GM21390 (cell line): ENCODE measurements around the gene LCLAT1.
"Not testable (repeated sequence)": the region's sequence is repeated elsewhere in the genome, so short reads cannot be mapped to it uniquely, and the experiment has no call there.

Experiments
- ATAC-seq: cut with Tn5 transposase; IDR thresholded peaks from one replicate; pipeline ENCODE4 v1.9.1; 2021; ENCODE audit not compliant: unreplicated experiment

Gene LCLAT1

DNA sequence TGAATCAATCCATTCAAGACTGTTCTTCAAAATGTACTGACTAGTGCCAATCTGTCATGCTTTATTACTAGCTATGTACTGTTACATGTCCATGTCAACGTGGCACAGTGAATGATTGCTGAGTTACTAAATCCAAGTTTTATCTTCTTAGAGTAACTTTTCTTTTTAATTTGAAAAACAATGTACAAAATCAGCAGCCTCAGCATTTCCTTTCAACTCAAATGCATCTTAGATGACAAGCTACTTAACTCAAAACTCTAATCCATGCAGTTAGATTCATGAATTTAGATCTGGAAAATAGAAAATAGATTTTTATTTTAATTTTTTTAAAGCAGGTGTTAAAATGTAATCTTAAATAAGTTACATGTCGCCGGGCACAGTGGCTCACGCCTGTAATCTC, 186.0 kb downstream of the LCLAT1 start:
- no peak for ATAC-seq

DNA sequence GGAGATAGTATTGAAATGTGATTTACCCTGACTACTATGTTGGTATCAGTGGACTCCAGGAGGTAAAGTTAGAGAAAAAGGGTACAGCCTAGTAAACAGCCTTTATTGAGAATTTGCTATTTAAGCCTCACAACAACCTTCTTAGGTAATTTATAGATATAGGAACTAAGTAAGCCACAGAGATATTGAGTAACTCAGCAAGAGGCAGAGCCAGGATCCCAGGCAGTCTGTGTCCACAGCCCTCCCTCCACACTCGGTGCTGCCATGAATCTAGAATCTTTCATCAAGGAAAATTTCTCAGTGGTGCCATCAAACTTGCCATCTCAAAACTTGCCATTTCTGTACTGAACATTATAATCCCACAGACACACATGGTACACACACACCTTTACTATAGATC, 189.3 kb downstream of the LCLAT1 start:
- no peak for ATAC-seq

DNA sequence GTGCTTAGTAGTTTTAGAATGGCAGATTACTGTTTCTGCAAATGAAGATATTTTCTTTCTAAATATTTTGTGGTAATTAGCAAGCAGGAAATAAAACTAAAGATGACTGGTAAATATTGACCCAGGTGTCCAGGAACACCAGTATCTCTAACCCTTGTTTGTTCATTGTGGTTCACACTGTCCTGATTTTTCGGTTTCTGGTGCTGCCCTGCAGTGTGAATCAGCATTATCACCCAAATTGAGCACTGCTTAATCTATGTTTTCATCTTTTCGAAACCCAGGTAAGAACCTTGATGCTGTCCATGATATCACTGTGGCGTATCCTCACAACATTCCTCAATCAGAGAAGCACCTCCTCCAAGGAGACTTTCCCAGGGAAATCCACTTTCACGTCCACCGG, 192.8 kb downstream of the LCLAT1 start:
- no peak for ATAC-seq

DNA sequence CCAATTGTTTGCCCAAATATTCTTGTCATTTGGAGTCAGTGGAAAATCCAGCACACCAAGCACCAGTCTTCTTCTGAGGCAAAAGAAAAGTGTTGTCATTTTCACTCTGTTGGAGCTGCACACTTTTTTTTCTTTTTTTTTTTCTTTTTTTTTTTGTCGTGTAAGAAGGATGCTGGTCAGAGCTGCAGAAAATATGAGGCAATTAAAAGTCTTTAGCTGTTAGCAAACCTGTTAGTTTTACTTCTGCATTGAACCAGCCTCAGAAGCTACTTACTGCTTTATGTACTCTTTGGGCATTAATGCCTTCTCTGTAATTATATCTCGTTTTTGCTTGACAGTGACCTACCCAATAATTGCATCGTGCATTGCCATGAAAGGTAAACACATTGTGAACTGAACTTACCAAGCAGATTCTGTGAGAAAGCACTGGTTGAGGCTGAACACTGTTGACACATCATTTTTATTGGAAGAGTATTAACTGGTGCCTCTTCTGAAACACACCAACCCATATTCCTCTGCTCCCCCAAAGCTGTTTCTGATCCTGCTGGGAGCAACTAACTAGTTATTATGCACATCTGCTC, 194.8 kb downstream of the LCLAT1 start:
- ATAC-seq = no peak

DNA sequence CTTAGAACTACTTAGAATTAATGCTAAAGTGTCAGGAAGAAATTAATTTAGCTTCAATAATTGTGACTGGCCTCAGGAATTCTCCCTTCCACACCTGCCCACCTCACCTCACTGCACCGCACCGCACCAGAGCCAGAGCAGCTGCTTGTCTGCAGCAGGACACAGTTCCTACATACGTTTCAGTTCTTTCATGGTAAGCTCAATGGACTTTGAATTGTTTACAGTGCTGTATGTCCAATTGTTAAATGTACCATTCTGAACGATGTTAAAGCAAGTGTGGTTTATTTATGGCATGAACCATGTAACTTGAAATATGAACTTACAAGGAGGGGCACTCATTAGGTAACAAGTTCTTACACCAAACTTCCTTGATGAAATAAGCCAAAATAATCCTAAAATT, 196.0 kb downstream of the LCLAT1 start:
- ATAC-seq = not testable (repeated sequence)

DNA sequence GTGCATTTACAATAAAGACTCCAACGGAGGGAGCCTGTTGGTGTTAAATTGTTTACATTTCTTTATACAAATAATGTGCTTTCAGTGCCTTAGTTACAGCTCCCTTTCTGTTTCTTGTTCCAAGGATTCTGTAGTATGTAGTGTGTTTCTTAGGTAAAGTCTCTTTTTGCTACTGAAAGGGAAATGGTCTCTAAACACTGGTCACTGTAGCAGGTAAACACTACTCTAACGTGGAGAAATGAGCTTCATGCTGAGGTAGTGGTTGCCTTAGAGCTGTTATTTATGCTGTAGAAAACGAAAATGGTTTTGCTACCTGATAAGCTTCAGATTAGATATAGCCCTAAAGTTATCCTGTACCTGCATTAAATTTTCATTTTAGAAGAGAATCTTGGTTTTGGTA, 196.6 kb downstream of the LCLAT1 start:
- ATAC-seq = no peak

DNA sequence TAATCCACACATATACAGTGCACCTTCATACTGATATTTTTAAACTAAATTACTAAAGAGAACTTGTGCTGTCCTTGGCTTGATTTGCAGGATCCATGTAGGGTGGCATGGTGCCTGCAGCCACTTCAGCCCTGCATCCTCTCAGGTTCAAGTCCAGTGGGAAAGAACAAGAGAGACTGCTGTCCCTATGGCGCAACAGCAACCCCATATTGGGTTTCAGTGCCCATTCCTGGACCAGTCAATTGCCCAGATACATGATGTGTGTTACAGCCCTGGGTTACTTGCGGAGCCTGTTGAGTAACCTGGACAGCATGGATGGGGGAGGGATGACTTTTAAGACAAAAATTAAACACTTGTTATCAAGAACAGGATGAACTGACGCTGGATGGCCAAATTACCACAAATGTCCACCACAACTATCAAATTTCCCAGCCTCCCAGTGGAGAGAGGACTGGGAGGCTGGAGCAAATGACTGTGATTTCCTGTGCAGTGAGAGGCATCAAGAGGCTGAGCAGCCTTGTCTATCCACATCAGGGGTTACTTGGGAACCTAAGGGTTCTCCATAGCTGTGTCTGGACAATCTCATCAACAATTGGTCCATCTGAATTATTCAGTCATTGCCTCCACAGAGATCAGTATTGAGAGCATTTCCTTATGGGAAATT, 198.2 kb downstream of the LCLAT1 start:
- ATAC-seq = no peak

DNA sequence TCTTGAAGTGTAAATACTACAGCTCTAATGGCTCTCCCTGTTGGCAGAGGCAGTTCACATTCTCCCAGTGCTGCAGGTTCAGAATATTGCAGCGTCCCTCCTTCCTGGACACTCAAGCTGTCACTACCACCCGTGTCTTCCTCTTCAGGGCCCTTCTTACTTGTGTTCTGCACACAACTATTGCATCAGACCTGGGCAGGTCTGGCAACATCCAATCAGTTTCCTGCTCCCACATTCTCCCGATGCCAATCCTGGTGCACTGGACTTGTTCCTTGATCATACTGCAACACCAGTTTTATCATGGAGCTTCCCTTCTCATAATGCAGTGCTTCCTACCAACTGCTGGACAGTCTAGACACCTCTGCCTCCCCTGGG, 198.7 kb downstream of the LCLAT1 start:
- ATAC-seq = no peak

DNA sequence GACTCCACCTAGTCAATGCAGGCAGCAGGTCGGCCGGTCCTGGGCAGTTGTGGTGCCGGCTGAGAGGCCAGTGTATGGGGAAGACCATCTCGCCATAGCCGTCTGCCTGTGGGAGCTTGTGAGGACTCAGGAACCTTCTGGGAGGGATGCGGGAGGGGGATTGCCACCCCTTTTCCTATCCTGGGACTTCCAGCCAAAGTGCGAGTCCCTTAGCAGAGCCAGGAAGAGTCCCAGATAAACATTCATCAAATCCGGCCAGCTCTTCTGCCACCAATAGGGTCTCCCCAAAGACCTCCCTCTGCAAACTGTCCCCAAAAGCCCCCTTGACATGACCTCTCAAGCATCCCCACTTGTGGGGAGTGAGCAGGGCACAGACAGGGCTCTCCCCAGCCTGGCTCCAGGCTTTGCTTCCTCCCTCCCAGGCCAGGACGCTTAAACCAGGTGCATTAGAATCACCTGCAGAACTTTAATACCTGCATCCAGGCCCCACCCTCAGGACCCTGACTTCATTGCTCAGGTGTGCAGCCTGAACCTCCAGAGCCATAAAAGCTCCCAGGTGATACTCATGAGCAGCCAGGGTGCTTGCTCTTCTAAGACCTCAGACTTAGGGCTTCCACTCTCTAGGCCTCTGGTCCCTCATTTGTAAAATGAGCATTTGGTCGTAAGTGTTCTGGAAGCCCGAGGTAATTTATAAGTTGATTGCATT, 200.9 kb downstream of the LCLAT1 start:
- ATAC-seq = no peak

DNA sequence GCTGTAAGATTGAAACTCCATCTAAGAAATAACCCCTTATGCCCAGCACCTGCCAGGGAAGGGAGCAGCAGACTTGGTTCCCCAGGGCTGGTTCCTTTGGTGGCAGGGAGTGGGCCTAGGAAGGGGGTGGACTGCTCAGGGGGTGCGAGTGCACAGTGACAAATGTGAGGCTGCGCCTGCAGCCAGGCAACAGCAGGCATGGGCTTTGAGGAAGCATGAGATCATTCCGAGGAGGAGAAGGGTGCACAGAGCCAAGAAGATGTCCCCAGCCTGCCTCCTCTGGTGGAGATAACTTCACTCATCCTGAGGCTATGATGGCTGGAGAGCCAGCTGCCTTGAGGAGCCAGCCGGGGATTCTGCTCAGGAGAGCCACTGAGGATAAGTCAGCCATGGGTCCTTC, 202.2 kb downstream of the LCLAT1 start:
- ATAC-seq = no peak

DNA sequence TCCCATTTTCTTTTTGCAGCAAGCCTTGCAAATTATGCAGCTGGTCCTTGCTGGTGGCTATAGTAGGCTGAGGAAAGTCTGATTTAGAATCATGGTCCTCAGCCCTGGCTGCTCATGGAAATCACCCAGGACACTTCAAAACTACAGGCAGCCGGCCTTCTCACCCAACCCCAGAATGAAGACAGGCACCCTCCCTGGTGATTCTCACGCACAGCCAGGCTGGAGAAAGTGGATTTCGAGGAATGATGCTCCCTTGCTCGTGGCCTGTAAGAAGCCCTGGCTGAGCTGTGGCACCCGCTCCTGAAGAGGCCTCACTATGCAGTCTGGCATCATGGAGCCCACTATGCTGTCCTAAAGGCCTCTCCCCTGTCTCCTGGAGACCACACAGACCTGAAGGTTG, 202.8 kb downstream of the LCLAT1 start:
- no peak for ATAC-seq

DNA sequence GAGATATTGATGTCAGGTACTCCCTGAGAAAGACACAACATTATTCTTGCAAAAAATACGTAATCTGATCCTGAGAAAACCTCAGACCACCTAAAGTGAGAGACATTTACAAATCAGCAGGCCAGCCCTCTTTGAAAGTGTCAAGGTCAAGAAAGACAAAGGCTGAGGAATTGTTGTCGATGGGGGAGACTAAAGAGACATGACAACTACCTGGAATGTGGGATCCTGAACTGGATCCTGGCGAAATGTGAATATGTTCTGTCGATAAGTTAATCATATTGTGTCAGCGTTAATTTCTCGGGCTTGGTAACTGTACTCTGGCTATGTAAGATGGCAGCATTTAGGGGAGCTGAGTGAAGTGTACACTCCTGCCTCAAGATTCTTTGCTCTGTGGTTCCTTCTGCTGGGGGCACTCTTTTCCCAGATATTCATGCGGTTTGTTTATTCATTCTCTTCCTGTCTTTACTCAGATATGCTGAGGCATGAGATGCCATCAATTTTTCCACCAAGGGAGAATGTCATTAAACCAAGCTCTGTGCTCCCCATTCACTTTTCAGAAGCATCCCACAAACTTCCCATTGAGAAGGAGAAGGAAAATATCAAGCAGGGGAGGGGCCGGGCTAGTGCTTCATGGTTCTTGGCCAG, 205.3 kb downstream of the LCLAT1 start:
- ATAC-seq = no peak

DNA sequence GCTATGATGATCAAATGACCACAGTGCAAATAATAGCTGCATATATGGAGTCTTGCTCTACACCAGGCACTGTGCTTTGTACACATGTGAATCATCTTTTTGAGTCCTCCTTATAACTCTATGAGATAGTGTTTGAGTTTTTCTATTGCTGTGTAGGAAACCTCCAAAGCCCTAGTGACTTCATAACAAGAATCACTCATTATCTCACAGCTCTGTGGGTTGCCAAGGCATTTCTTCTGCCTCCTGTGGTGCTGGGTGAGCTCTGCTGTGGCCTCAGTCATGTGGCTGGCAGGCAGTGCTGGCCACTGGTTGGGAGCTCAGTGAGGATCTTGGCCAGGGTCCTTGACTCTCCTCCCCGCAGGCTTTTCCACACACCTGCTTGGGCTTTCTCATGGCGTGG, 206.8 kb downstream of the LCLAT1 start:
- no peak for ATAC-seq

DNA sequence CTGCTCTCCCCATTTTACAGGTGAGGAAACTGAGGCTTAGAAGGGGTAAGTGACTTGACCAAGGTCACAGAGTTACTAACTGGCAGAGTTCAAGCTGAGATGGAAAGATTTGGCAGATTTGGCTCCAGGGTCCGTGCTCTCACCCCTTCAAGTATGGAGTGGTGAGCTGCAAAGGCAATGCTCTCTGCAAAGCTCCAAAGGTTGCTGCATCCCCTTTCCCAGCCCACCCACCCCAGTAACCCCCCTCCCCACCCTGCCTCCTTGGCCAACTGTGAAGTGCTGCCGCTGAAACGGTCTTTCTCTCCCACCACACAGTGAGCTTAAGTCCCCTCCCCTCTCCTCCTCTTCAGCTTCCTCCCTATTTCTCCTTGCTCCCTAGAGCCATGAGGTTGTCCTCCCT, 207.4 kb downstream of the LCLAT1 start:
- no peak for ATAC-seq

DNA sequence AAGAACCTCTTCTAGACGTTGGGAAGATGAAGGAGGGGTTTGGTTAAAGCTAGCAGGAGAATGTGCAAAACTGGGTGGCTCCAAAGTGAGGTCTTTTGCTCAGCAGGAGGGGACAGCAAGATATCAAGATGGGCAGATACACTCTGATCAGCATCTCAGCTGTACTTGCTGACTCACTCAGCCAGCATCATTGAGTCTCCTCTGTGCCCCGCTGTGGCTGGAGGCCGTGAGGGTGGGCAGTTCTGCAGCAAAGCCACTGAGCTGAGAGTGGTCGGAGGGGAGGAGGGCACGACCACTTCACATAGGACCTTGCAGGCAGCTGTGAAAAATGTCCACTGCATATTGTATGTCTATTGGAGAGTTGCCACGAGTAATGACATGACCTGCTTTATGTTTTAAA, 208.2 kb downstream of the LCLAT1 start:
- ATAC-seq = no peak

DNA sequence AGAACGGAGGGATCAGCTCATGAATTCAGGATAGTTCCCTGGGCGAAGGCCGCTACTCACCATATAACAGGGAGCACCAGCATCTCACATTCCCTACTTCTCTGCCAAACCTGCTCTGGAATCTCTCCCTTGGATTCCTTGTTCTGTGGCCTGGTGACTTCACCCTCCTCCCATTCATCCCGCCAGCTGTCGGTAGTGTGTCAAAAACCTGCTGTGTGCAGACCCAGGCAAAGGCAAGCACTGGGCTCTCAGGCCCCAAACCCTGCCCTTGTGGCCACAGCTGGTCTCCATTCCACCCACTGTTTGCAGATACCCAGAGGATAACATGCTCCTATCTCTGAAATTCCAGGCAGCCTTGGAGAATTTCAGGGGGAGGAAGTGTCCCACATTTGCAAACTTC, 208.6 kb downstream of the LCLAT1 start:
- no peak for ATAC-seq

DNA sequence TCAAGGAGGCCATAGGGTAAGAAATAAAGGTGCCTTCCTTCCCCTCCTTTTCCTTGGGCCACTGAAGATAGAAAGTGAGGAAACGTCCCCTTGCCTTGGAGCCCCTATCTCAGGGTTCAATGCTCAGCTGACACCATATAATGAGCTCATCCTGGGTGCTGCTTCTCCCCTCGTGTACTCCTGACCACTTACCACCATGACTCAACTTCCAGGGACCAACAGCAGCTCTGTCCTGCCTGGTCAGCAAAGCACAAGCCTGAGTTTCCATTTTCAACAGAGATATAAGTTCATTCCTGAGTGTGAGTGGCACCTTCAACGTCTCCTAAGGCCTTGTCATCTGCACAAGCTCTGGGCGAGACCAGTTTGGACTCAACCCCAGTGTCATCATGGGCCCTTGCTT, 209.0 kb downstream of the LCLAT1 start:
- no peak for ATAC-seq

DNA sequence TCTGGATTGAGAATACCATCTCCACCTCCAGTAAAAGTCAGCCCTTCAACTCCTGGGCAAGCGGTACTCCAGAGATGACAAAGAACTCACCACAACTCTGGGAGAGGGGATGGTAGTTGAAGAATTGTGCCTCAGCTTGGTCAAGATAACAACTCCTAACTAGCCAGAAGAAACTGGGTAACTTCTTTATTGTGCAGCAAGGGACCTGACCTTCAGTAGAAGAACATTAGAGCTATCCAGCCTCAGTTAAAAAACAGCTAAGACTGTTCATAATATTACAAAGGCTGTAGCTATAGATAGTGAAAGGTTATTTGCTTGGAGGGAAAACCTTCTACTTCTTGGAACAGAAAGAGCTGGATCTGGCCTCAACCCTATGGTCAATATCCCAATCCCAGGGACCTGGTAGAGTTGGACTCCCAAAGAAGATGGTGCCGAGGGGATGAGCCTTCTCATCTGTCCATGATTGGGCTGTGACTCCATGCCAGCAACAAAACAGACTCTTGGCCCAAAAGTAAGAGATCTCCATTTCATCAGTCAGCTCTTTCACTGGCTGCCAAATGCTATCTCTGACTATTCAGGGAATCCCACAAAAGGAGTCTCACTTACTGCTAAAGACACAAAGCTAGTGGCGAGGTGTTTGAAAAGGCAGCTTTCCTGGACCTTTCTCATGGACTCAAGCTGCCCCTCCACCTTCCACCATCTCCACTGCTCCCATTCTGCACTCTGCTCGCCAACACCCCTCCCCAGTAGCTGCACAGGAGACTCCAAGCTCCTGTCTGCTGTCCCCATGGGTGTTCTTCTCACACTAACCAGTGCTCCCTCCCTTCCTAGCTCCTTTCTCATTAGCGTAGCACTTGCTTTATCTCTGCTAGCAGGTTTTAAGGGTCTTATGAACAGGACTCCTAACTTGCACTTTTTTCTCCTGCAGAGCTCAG, 214.4 kb downstream of the LCLAT1 start:
- ATAC-seq = no peak

DNA sequence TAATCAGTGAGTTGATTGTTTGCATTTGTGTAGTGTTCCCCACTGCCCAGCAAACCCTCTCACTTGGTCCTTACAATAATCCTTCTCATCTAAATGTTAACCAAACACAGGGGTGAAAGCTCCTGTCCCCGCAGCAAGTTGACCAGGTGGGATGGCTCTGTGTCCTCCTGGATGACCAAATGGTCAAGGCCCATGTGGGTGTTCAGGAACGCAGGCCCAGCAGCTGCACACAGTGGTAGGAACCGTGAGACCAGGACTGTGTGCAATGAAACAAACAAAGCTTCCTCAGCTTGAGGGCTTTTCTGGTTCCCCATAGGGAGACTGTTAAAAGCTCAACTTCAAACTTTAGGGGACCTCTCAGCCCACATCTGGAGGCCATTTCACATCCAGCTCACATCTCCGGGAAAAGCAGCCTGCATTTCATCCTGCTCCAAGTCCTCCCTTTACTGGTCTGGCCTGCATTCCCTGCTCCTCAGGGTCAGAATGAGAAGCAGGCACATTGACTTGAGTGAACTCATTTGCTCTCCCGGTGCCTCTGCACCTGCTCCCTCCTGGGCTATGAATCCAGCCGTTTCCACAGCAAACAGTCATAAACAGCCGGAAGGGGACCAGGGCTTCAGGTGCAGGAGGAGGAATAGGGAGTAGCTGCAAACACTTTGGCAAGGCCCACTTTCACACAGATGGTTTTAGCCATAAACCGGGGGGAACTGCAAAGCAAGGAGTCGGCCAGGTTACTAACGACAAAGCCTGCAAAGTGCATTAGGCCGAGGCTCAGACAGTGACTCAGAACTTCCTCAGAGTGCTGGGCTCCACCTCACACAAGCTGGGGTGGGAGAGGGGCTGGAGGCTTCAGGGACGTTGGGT, 215.5 kb downstream of the LCLAT1 start:
- no peak for ATAC-seq

DNA sequence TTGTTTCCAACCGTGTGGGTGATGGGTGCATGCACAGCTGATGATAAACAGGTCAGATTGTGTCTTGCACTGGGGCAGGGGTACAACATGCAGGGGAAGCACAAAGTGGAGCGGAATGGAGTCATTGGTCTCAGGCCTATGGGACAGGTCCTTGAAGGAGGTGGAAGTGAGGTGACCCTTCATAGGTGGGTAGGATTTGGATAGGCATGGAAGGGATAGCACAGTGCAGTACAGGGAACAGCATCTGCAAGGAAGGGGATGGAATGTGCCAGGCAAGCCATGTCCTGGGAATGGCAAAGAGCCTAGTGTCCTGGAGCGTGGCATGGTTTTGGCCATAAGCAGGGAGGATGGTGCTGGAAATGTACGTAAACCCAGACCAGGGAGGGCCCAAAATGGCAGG, 216.3 kb downstream of the LCLAT1 start:
- ATAC-seq = no peak
